HEK293 (cell line): Measurements from ENCODE around the gene TPCN2.

Experiments used
- CTCF ChIA-PET: fragments of 350-600 bp; formaldehyde crosslinking; extraction: SDS; loops from one replicate; lab custom pipeline; 2021; ENCODE audit warnings: antibody characterized with exemption; lab: Yijun Ruan, JAX
- POLR2A ChIA-PET: fragments of 300-600 bp; formaldehyde crosslinking; extraction: SDS; loops from one replicate; lab custom pipeline; 2020; ENCODE audit warnings: antibody characterized with exemption, inconsistent platforms; lab: Yijun Ruan, JAX
- H3K27ac ChIP-seq: fragments of 200-500 bp; sonication (Bioruptor generic); 2 replicates; pipeline ENCODE4 v1.5.1; 2014; ENCODE audit warnings: low read depth, low read length, control low read depth, inconsistent platforms; ENCODE audit errors: extremely low read depth
- H3K36me3 ChIP-seq, 2 experiments: fragments of 200-500 bp in 1 of 2; sonication (Bioruptor generic) in 1 of 2; 1 replicate in 1 of 2; 2 replicates in 1 of 2; pipeline ENCODE4 v1.5.1; 2014 to 2017; ENCODE audit warnings: inconsistent platforms in 2 of 2, low read length in 2 of 2; ENCODE audit not compliant: control insufficient read depth in 2 of 2, insufficient read depth in 1 of 2
- H3K4me1 ChIP-seq: fragments of 200-500 bp; sonication (Bioruptor generic); 2 replicates; pipeline ENCODE4 v1.5.1; 2014; ENCODE audit warnings: mild to moderate bottlenecking, low read length, inconsistent platforms; ENCODE audit not compliant: control insufficient read depth, insufficient read depth
- H3K4me3 ChIP-seq: 2 replicates; pipeline ENCODE4 v1.5.1; 2011; ENCODE audit warnings: low read depth, mild to moderate bottlenecking, control low read depth, low read length, moderate library complexity
- H3K9me3 ChIP-seq: fragments of 200-500 bp; sonication (Bioruptor generic); 2 replicates; pipeline ENCODE4 v1.5.1; 2014; ENCODE audit warnings: low read depth, low read length, inconsistent platforms; ENCODE audit not compliant: control insufficient read depth, insufficient read depth
- BCL6B ChIP-seq: fragments of 450-650 bp; formaldehyde crosslinking; IDR thresholded peaks from 2 replicates; pipeline ENCODE4 v1.5.1; 2017; ENCODE audit warnings: missing biosample characterization, missing genetic modification characterization
- KLF7 ChIP-seq: fragments of 450-650 bp; formaldehyde crosslinking; IDR thresholded peaks from 2 replicates; pipeline ENCODE4 v1.5.1; 2016; ENCODE audit warnings: missing biosample characterization, missing genetic modification characterization, borderline replicate concordance
- KLF8 ChIP-seq: fragments of 450-650 bp; formaldehyde crosslinking; IDR thresholded peaks from 2 replicates; pipeline ENCODE4 v1.5.1; 2016; ENCODE audit warnings: missing biosample characterization, missing genetic modification characterization
- MEIS1 ChIP-seq: sonication (generic); formaldehyde crosslinking; IDR thresholded peaks from 2 replicates; pipeline ENCODE4 v1.8.1; 2022; ENCODE audit warnings: missing genetic modification reagents, mild to moderate bottlenecking, borderline replicate concordance
- ZNF391 ChIP-seq: fragments of 450-650 bp; formaldehyde crosslinking; IDR thresholded peaks from 2 replicates; pipeline ENCODE4 v1.5.1; 2016; ENCODE audit warnings: low read depth, missing biosample characterization, missing genetic modification characterization, borderline replicate concordance
- ZNF416 ChIP-seq: fragments of 450-650 bp; formaldehyde crosslinking; IDR thresholded peaks from 2 replicates; pipeline ENCODE4 v1.5.1; 2016; ENCODE audit warnings: missing biosample characterization, missing genetic modification characterization
- ZNF510 ChIP-seq: fragments of 450-650 bp; formaldehyde crosslinking; IDR thresholded peaks from 2 replicates; pipeline ENCODE4 v1.5.1; 2018; ENCODE audit warnings: mild to moderate bottlenecking, missing genetic modification characterization, missing biosample characterization; ENCODE audit not compliant: insufficient replicate concordance
- ZNF549 ChIP-seq: fragments of 450-650 bp; IDR thresholded peaks from 2 replicates; pipeline ENCODE4 v1.5.1; 2018; ENCODE audit warnings: missing biosample characterization, missing genetic modification characterization, mild to moderate bottlenecking, inconsistent platforms, moderate library complexity
- ZNF560 ChIP-seq: fragments of 450-650 bp; formaldehyde crosslinking; IDR thresholded peaks from 2 replicates; pipeline ENCODE4 v1.5.1; 2017; ENCODE audit warnings: missing biosample characterization, missing genetic modification characterization, borderline replicate concordance
- ZNF561 ChIP-seq: fragments of 450-650 bp; IDR thresholded peaks from 2 replicates; pipeline ENCODE4 v1.5.1; 2018; ENCODE audit warnings: missing biosample characterization, missing genetic modification characterization, borderline replicate concordance
- ZNF624 ChIP-seq: fragments of 450-650 bp; formaldehyde crosslinking; IDR thresholded peaks from 2 replicates; pipeline ENCODE4 v1.5.1; 2017; ENCODE audit warnings: missing biosample characterization, missing genetic modification characterization
- ZNF701 ChIP-seq: fragments of 450-650 bp; formaldehyde crosslinking; IDR thresholded peaks from 2 replicates; pipeline ENCODE4 v1.5.1; 2016; ENCODE audit warnings: missing biosample characterization, missing genetic modification characterization
- TF ChIP-seq, protein P1 (sequence below): fragments of 450-650 bp; formaldehyde crosslinking; IDR thresholded peaks from 2 replicates; pipeline ENCODE4 v1.5.1; 2017; ENCODE audit warnings: missing biosample characterization, missing genetic modification characterization
- TF ChIP-seq, protein P2 (sequence below): fragments of 450-650 bp; formaldehyde crosslinking; IDR thresholded peaks from 2 replicates; pipeline ENCODE4 v1.5.1; 2016; ENCODE audit warnings: missing biosample characterization, missing genetic modification characterization
- TF ChIP-seq, protein P3 (sequence below): sonication (generic); formaldehyde crosslinking; IDR thresholded peaks from 2 replicates; pipeline ENCODE4 v1.8.1; 2022; ENCODE audit warnings: mild to moderate bottlenecking, moderate library complexity, missing genetic modification reagents
- TF ChIP-seq, protein P4 (sequence below): fragments of 450-650 bp; formaldehyde crosslinking; IDR thresholded peaks from 2 replicates; pipeline ENCODE4 v1.5.1; 2017; ENCODE audit warnings: missing biosample characterization, missing genetic modification characterization
- TF ChIP-seq, protein P5 (sequence below): fragments of 450-650 bp; formaldehyde crosslinking; IDR thresholded peaks from 2 replicates; pipeline ENCODE4 v1.5.1; 2016; ENCODE audit warnings: missing biosample characterization, missing genetic modification characterization

The TPCN2 gene

GRCh38 chr11:69113226-69113625, 64.5 kb downstream of the TPCN2 start:
- POLR2A ChIA-PET = interaction anchor here (0.6 kb wide), 1 partner anchor 653 kb away, joined by 3 read pairs; the partner anchor contains the start of gene PPP6R3
- Histone ChIP-seq H3K9me3 (no peaks in the 10 kb centered on the region), H3K36me3 (no peaks in the 10 kb centered on the region), H3K4me1 (no peaks in the 10 kb centered on the region), H3K27ac (no peak overlapping the region), H3K4me3 (no peak overlapping the region)
- CTCF ChIA-PET = interaction anchor here (1.6 kb wide), 1 partner anchor 12 kb away, joined by 6 read pairs; no protein-coding TSS in a partner anchor
- TF ChIP-seq, protein P1, sequence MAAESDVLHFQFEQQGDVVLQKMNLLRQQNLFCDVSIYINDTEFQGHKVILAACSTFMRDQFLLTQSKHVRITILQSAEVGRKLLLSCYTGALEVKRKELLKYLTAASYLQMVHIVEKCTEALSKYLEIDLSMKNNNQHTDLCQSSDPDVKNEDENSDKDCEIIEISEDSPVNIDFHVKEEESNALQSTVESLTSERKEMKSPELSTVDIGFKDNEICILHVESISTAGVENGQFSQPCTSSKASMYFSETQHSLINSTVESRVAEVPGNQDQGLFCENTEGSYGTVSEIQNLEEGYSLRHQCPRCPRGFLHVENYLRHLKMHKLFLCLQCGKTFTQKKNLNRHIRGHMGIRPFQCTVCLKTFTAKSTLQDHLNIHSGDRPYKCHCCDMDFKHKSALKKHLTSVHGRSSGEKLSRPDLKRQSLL (tag by site-specific recombination) = no peak
- TF ChIP-seq, protein P2, sequence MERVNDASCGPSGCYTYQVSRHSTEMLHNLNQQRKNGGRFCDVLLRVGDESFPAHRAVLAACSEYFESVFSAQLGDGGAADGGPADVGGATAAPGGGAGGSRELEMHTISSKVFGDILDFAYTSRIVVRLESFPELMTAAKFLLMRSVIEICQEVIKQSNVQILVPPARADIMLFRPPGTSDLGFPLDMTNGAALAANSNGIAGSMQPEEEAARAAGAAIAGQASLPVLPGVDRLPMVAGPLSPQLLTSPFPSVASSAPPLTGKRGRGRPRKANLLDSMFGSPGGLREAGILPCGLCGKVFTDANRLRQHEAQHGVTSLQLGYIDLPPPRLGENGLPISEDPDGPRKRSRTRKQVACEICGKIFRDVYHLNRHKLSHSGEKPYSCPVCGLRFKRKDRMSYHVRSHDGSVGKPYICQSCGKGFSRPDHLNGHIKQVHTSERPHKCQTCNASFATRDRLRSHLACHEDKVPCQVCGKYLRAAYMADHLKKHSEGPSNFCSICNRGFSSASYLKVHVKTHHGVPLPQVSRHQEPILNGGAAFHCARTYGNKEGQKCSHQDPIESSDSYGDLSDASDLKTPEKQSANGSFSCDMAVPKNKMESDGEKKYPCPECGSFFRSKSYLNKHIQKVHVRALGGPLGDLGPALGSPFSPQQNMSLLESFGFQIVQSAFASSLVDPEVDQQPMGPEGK (tag by site-specific recombination) = no peak
- TF ChIP-seq BCL6B (tag by site-specific recombination) = no peak
- TF ChIP-seq ZNF549 (tag by site-specific recombination) = no peak
- TF ChIP-seq, protein P3, sequence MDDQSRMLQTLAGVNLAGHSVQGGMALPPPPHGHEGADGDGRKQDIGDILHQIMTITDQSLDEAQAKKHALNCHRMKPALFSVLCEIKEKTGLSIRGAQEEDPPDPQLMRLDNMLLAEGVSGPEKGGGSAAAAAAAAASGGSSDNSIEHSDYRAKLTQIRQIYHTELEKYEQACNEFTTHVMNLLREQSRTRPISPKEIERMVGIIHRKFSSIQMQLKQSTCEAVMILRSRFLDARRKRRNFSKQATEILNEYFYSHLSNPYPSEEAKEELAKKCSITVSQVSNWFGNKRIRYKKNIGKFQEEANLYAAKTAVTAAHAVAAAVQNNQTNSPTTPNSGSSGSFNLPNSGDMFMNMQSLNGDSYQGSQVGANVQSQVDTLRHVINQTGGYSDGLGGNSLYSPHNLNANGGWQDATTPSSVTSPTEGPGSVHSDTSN (CRISPR knock-in tag) = no peak
- TF ChIP-seq, protein P4, sequence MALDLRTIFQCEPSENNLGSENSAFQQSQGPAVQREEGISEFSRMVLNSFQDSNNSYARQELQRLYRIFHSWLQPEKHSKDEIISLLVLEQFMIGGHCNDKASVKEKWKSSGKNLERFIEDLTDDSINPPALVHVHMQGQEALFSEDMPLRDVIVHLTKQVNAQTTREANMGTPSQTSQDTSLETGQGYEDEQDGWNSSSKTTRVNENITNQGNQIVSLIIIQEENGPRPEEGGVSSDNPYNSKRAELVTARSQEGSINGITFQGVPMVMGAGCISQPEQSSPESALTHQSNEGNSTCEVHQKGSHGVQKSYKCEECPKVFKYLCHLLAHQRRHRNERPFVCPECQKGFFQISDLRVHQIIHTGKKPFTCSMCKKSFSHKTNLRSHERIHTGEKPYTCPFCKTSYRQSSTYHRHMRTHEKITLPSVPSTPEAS (tag by site-specific recombination) = no peak
- no peak for TF ChIP-seq KLF8 (tag by site-specific recombination)
- no peak for TF ChIP-seq ZNF701 (tag by site-specific recombination)
- no peak for TF ChIP-seq ZNF624 (tag by site-specific recombination)
- TF ChIP-seq KLF7 (tag by site-specific recombination) = no peak
- no peak for TF ChIP-seq ZNF416 (tag by site-specific recombination)
- no peak for TF ChIP-seq ZNF561
- no peak for TF ChIP-seq ZNF391 (tag by site-specific recombination)

GRCh38 chr11:69113646-69114340, 65.1 kb downstream of the TPCN2 start:
- no peak overlapping the region for H3K27ac ChIP-seq
- no peaks in the 10 kb centered on the region for H3K36me3 ChIP-seq
- H3K4me1 ChIP-seq = no peaks in the 10 kb centered on the region
- CTCF ChIA-PET = interaction anchor here (0.6 to 1.7 kb wide), 3 partner anchors 12 to 529 kb away, joined by 4 to 6 read pairs (median 6); no protein-coding TSS in a partner anchor
- no peaks in the 10 kb centered on the region for H3K9me3 ChIP-seq
- TF ChIP-seq, protein P5, sequence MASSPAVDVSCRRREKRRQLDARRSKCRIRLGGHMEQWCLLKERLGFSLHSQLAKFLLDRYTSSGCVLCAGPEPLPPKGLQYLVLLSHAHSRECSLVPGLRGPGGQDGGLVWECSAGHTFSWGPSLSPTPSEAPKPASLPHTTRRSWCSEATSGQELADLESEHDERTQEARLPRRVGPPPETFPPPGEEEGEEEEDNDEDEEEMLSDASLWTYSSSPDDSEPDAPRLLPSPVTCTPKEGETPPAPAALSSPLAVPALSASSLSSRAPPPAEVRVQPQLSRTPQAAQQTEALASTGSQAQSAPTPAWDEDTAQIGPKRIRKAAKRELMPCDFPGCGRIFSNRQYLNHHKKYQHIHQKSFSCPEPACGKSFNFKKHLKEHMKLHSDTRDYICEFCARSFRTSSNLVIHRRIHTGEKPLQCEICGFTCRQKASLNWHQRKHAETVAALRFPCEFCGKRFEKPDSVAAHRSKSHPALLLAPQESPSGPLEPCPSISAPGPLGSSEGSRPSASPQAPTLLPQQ (tag by site-specific recombination) = no peak
- TF ChIP-seq ZNF510 (tag by site-specific recombination) (no peak), ZNF560 (tag by site-specific recombination) (no peak), MEIS1 (CRISPR knock-in tag) (no peak), ZNF561 (no peak)
- TF ChIP-seq, all 188 proteins: peak for 0
- no peak overlapping the region for H3K4me3 ChIP-seq
- POLR2A ChIA-PET = no interaction called here
